Activated naive CD4-positive, alpha-beta T cell treated with anti-CD3 and anti-CD28 coated beads, Interleukin-2, amount 50 U/mL, for 72 hours (primary cell): ENCODE results near the gene SLC25A22. TPM values are rescaled to one million over a fixed set of nuclear protein-coding genes. Genes with fewer than 3 reads are reported as not detected.

ENCODE experiments used
- total RNA-seq, 2 donors: library from RNA; stranded (reverse); gene quantifications; one replicate each; pipeline ENCODE4 v1.2.3, GENCODE V29; 2022

Gene SLC25A22
- total RNA-seq, 2 donors from 2014 or later: 22.6 to 34.6 TPM

Other genes starting within 250 kb of the SLC25A22 start
- gene LMNTD2, start 237.5 kb downstream of the SLC25A22 start, total RNA-seq: 1 to 10 TPM; 5.1 to 5.8 TPM
- gene RASSF7, start 237.3 kb downstream of the SLC25A22 start, total RNA-seq: 10 to 100 TPM; 13.3 to 17.5 TPM
- gene PHRF1, start 221.8 kb downstream of the SLC25A22 start, total RNA-seq: 10 to 100 TPM; 37.3 to 47.1 TPM
- gene IRF7, start 182.3 kb downstream of the SLC25A22 start, total RNA-seq: 100 to 1,000 TPM in 1 of 2 donors, 10 to 100 TPM in 1; 25.3 to 104 TPM
- not detected for gene CDHR5, start 173.3 kb downstream of the SLC25A22 start, total RNA-seq
- gene SCT, start 171.1 kb downstream of the SLC25A22 start, total RNA-seq: not detected
- 1 to 10 TPM in 1 of 2 donors, under 1 TPM in 1; 0.60 to 5.6 TPM for gene DRD4, start 161.0 kb downstream of the SLC25A22 start, total RNA-seq
- gene DEAF1, start 103.1 kb downstream of the SLC25A22 start, total RNA-seq: 10 to 100 TPM; 50.9 to 63.5 TPM
- 10 to 100 TPM in 1 of 2 donors, 1 to 10 TPM in 1; 5.2 to 11.3 TPM for gene TMEM80, start 102.5 kb downstream of the SLC25A22 start, total RNA-seq
- gene EPS8L2, start 92.0 kb downstream of the SLC25A22 start, total RNA-seq: 10 to 100 TPM in 1 of 2 donors, 1 to 10 TPM in 1; 2.4 to 34.1 TPM
- gene TALDO1, start 50.8 kb downstream of the SLC25A22 start, total RNA-seq: 100 to 1,000 TPM; 226 to 328 TPM
- gene GATD1, start 20.8 kb downstream of the SLC25A22 start, total RNA-seq: 10 to 100 TPM; 33.1 to 60.5 TPM
- gene CEND1, start 8.2 kb downstream of the SLC25A22 start, total RNA-seq: 1 to 10 TPM in 1 of 2 donors, not detected in 1; 1.1 TPM
- 10 to 100 TPM; 32.8 to 59.2 TPM for gene PIDD1, start 7.0 kb upstream of the SLC25A22 start, total RNA-seq
- 1,000 to 10,000 TPM; 3,020 to 3,653 TPM for gene RPLP2, start 11.7 kb upstream of the SLC25A22 start, total RNA-seq
- 10 to 100 TPM; 24.5 to 49.1 TPM for gene PNPLA2, start 20.6 kb upstream of the SLC25A22 start, total RNA-seq
- 1 to 10 TPM in 1 of 2 donors, under 1 TPM in 1; 0.66 to 1.9 TPM for gene CRACR2B, start 29.6 kb upstream of the SLC25A22 start, total RNA-seq
- gene CD151, start 34.7 kb upstream of the SLC25A22 start, total RNA-seq: 10 to 100 TPM; 42.8 to 46.0 TPM
- gene POLR2L, start 44.2 kb upstream of the SLC25A22 start, total RNA-seq: 10 to 100 TPM; 50.4 to 95.1 TPM
- 10 to 100 TPM; 12.6 to 18.9 TPM for gene TSPAN4, start 44.6 kb upstream of the SLC25A22 start, total RNA-seq
- gene CHID1, start 112.5 kb upstream of the SLC25A22 start, total RNA-seq: 10 to 100 TPM; 49.1 to 62.6 TPM
- gene AP2A2, start 127.6 kb upstream of the SLC25A22 start, total RNA-seq: 10 to 100 TPM; 37.3 to 58.0 TPM
- gene MUC6, start 238.4 kb upstream of the SLC25A22 start, total RNA-seq: not detected